ENCODE measurements around the gene CPLX1.

The CPLX1 gene

GRCh38 chr4:854356-854755 is 28.4 kb upstream of the CPLX1 start:
- DNase-seq, result no peak

DNA sequence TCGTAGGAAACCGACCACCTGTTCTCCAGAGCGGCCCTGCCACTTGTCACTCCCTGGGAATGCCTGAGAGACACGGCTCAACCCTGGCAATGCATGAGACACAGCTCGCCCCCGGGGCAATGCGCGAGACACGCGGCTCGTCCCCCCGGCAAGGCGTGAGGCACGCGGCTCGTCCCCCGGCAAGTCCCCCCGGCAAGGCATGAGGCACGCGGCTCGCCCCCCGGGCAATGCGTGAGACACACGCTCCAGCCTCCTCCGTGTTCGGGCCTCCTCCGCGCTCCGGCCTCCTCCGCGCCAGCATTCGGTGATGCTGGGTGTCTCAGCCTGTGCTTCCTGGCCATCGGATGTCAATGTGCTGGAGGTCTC is 27.5 kb upstream of the CPLX1 start:
- DNase-seq, result no peak

DNA sequence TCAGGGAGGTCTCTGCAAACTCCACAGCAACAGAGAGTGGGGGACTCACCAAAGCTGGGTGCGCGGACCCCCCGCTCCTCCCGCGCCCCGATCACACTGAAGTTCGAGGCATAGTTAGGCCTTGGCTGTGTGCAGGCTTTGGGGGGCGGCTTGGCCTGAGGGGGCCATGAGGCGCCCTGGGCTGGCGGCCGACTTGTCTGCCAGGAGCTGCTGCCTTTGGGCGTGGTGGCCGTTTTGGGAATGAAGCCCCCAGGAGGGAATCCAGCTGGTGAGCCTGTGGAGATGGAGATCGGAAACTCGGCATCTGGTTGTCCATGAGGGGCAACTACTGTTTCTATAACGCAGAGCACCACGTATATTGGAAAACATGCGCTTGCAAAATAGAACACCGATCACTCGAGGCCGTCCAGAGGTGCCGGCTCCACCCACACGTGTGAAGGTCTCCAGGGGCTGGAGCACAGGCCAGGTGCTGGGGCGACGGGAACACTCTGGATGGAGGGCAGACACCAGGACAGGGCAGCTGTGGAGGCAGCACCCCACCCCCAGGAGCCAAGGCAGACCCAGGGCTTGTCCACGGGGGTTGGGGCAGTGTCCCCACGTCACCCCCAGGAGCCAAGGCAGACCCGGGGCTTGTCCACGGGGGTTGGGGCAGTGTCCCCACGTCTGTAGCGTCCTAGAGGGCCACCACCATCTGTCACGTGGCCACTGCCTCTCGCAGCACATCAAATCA is 25.9 kb upstream of the CPLX1 start:
- no peak for DNase-seq

DNA sequence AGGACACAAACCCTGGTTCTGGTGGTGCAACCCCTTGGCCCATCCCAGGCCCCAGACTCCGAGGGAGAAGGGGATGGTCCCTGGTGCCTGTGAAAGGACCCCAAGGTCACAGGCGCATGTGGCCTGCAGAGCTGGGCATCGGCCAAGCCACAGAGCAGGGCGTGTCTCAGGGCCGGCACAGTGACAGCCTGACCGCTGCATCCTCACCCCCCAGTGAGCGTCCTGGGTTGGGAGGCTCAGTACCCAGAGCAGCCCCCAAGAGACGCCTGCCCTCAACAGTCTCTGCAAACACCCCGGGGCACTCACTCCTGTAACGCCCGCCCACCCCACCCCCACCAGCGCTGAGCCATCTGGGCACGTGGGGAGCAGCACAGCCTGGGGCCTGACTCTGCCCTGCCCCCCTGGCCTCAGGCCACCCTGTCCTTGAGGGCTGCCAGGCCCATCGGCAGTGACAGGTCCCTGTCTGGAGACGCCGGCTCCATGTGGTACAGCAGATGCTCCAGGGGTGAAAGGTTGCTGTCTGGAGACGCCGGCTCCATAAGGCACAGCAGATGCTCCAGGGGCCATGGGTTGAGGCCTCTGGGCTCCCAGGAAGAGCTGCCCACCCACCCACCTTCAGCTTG is 24.5 kb upstream of the CPLX1 start:
- DNase-seq, result no peak

DNA sequence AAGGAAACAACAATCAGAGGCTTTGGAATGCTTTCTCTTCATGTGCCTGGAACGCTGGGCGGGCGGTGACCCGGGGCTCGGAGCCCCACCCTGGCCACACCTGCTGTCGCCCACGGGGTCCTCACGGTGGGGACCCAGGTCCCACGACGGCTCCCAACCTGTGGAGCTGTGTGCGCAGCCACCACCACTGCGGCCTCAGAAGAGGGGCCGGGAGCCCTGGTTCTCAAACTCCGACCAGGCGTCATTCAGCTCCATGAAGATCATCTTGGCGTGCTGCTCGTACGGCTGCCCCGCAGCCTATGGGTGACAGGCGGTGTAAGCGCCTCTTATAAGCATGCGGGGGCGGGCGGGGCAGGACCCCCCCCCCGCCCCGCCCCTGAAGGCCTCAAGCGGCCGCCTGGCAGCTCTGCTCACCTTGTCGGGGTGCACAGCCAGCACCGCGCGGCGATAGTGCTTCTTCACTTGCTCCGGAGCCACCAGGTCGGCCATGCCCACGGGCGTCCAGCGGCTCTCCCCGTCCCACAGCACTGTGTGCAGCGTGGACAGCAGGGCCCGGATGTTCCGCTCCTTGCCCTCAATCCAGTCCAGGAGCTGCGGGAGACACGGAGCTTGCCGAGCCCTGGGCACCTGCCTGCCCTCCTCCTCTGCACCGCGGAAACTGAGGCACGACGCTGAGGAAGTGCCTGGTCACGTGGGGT is 23.7 kb upstream of the CPLX1 start:
- no peak for DNase-seq

GRCh38 chr4:848803-849477 is 23.0 kb upstream of the CPLX1 start:
- no peak for DNase-seq

- no peak for DNase-seq
Observed at GRCh38 chr4:848307-848691, 22.4 kb upstream of the CPLX1 start.

DNA sequence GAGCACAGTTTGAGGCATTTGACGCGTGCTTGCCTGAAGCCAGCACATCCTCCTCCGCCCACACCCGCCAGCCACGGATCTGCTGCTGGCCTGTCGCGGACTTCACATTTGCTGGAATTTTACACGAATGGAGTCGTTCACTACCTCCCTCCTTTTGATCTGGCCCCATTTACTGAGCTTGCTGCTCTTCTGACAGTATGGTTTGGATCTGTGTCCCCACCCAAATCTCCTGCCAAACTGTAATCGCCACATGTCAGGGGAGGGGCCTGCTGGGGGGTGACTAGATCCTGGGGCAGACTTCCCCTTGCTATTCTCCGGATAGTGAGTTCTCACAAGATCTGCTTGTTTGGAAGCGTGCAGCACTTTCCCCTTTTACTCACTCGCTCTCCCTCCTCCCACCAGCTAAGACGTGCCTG is 19.9 kb upstream of the CPLX1 start:
- no peak for DNase-seq

DNA sequence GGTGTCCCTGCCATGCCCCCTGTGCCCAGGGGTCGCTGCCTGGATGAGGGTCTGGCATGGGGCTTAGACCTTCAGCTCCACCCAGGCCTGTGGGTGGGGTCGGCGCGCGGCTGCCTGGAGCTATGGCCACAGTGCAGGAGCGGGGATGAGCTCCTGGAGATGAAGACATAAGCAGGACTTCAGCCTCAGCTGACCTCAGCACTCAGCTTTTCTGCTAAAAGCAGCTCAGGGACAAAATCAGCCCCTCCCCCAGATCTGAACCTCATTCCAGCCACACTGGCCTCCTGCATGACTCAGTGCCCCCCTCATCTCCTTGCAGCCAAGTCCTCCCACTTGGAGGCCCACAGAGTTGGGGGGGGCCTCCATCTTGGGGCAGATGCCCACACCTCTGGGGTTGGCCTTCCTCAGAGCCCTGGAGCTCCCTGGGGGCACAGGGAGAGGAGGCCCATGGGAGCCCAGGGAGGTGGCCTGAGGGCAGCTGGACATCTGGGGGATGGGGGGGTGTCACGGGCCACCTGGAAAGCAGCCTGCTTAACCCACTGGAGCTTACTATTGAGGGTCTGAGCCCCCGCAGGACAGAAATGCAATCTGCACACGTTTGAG is 19.4 kb upstream of the CPLX1 start:
- no peak for DNase-seq

DNA sequence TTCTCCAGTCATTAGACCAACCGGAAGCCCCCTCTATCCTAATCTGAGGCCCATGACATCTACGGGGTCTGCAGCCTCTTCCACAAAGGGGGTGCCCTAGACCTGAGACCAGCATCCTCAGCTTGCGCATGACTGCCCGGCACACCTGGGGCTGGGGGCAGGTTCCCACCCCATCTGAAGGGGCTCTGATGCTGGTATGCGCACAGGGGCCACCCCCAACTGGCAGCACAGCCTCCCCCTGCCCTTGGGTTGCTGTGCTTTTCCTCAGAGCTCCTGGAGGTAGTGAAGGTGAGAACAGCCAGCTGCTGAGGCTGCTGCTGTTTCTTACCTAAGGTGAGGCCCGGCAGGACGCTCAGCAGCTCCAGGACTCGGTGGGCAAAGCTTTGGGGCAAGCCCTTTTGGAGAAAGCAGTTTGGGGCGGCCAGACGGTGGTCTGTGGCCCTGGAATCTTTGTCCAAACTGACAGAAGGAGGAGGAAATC is 18.9 kb upstream of the CPLX1 start:
- no peak for DNase-seq

DNA sequence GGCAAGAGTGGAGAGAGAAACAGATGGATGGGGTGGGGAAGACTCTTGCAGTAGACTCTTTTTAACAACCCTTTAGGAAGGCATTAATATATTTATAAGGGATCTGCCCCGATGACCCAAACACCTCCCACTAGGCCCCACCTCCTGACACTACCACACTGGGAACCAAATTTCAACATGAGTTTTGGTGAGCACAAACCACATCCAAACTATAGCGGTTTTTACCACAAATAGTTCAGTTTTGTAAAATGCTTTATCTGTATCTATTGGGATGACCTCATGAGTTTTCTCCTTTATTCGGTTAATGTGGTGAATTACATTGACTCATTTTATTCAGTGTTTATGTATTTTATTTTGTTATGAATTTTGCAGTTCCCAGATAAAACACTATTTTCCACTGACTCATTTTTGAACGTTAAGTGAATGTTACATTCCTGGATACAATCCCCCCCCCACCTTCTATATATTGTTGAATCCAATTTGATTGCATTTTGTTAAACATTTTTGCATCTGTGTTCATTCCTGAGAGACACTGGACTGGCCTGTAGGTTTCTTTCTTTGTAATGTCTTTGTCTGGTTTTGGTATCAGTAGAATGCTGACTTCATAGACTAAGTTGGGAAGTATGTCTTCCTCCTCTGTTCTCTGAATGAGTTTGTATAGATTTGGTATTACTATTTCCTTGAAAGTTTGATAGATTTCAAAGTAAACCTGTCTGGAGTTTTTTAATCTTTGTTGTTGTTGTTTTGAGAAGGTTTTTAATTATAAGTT is 13.9 kb upstream of the CPLX1 start:
- DNase-seq, result no peak

- DNase-seq, result no peak
Observed at GRCh38 chr4:837772-838171, 11.8 kb upstream of the CPLX1 start.

DNA sequence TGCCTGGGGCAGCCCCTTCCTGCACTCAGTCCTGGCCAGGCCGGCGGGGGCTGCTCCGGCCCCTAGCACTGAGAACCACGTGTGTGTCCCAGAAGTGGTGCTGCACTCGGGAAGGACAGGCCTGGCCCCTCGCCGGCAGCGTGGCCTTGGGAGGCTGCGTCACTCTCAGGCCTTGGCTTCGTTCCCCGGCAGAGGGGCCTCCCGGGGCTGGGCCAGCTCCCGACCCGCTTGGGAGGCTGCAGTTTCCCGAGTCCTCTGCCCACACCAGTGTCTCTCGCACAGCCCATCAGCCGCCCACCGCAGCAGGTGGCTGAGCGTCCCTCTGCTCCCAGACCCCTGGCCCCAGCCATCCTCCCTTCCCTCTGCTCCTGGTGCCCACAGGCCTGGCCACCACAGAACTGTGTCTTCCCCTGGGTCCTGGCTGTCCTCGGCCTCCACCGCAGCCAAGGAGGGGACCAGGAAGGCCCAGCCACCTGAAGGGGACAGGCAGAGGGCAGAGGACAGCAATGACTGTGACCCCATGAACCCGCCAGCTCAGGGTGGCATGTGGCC is 10.9 kb upstream of the CPLX1 start:
- DNase-seq, result no peak

DNA sequence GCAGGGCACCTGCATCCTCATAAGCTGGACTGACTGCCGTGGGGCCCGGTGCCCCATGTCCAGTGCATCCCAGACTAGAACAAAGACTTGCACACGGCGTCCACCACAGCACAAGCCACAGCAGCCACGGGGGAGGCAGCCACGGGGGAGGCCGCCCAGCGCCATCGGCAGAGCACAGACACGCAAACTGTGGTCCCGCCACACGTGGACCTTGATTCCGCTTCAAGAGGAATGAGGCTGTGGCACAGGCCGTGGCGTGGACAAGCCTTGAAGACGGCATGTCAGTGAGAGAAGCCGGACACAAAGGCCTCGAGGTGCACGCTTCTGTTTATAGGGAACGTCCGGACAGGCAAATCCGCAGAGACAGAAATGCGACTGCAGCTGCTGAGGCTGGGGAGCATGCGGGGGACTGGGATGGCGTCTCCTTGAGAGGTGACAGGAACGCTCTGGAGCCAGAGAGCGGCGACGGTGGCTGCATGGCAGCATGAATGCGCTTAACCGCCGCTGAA is 10.1 kb upstream of the CPLX1 start:
- no peak for DNase-seq

- DNase-seq, result no peak
Observed at GRCh38 chr4:835148-836002, 9.4 kb upstream of the CPLX1 start.

DNA sequence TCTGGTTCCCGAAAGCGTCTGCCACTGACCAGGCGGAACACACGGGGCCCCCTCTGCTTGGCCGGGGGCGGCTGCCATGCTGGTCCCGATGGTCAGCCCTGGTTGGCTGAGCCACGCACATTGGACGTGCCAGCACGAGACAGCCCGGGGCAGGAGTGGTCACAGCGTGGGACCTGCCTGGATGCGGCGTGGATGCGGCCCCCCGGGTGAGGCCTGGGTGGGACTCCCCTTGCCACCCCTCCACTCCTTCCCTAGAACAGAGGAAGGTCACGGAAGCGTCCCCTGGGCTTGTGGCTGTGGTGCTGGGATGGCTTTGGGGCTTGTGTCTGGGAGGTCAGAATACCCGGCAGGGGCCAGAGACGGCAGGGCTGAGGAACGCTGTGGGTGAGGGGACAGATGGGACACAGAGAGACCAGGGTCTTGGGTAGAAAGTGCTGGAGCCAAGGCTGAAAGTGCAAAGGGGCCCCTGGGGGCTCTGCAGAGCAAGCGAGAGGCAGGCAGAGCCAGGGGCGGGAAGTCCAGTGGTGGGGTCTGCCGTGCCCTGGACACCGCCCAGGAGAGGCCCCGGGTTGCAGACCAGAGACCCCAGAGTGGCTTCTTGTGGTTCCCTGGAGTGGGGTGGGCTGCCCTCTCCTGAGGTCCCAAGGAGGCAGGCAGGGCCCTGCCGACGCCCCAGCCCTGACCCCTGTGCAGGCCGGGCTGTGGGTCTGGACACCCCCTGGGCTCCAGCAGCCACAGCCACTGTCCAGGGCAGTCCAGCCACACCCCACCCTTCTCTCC is 8.6 kb upstream of the CPLX1 start:
- no peak for DNase-seq

DNA sequence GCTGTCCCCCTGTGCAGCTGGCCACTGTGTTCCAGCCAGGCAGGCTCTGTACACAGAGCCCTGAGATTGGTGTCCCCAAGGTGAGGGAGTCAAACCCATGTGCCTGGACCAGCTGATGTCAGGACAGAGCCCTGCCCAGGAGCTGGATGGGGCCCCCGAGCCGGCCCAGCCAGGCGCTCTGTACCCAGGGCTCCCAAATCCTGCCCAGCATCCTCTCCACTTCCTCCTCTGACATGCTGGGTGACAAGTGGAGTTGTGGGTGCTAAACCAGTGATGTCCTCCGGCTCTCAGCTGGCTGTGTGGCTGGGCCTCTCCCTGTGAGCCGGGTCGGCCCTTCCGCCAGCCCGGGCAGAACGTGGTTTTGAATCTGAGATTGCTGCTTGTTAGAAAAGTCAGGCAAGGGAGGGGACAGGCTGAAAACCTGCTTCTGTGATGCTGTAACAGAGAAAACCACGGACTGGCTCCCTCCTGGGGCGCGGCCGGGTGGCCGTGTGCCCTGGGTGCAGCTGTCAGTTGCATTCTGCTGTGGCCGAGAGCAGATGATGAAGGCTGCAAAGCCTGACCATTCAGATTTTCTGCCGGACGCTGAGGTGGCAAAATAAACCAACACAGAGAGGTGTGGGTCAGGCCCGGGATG is 7.9 kb upstream of the CPLX1 start:
- no peak for DNase-seq

- no peak for DNase-seq
Observed at GRCh38 chr4:833156-833555, 7.2 kb upstream of the CPLX1 start.

DNA sequence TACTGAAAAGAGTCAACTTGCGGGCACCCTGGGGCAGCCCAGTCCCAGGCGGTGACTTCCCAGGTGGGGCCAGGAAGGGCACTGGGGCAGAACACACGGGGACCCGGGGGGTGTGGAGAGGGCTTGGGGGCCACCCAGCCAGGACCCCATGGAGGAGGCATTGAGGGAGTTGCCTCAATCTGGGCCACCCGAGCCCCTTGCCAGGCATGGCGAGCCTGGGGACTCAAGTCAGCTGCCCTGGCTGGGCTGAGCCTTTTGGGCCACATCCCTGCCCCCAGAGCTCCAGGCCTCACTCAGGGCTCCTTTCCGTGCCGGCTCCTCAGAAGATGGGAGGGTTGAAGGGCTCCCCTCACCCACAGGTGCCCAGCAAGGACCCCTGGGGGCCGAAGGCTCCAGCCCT is 6.6 kb upstream of the CPLX1 start:
- no peak for DNase-seq

- no peak for DNase-seq
Observed at GRCh38 chr4:832108-832507, 6.2 kb upstream of the CPLX1 start.

All from NCI-H1436 (cell line).